Ishikawa (cell line): ENCODE measurements around the gene ADAM19.

Experiments
- CEBPB ChIP-seq: IDR thresholded peaks from 2 replicates; pipeline ENCODE4 v1.6.1; 2012
- EP300 ChIP-seq: IDR thresholded peaks from 2 replicates; pipeline ENCODE4 v1.6.1; 2012; ENCODE audit warnings: borderline replicate concordance
- NFIC ChIP-seq: IDR thresholded peaks from 2 replicates; pipeline ENCODE4 v1.6.1; 2012
- ZBTB7A ChIP-seq: IDR thresholded peaks from 2 replicates; pipeline ENCODE4 v1.6.1; 2012; ENCODE audit warnings: low read depth
- TF ChIP-seq, protein P1 (sequence below): IDR thresholded peaks from 2 replicates; pipeline ENCODE4 v1.6.1; 2012; ENCODE audit warnings: low read depth, mild to moderate bottlenecking

DNA sequence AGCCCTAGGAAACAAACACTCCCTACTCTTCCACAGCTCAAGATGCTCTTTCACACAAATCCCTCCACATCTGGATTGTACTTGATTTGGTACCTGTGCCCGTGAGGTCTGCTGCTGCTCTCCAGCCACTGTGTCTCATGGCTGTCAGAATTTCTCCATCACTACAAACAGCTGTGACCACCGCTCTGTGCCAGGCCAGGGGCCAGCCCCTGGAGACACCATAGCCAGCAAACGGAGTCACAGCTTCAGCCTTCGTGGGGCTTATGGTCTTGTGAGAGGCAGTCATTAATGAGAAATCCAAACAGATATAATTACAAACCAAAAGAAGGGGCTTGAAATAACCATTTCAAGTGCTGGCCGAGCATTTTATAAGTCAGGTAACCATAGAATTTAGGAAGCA is 43.6 kb downstream of the ADAM19 start:
- no peak for TF ChIP-seq ZBTB7A
- TF ChIP-seq, protein P1, sequence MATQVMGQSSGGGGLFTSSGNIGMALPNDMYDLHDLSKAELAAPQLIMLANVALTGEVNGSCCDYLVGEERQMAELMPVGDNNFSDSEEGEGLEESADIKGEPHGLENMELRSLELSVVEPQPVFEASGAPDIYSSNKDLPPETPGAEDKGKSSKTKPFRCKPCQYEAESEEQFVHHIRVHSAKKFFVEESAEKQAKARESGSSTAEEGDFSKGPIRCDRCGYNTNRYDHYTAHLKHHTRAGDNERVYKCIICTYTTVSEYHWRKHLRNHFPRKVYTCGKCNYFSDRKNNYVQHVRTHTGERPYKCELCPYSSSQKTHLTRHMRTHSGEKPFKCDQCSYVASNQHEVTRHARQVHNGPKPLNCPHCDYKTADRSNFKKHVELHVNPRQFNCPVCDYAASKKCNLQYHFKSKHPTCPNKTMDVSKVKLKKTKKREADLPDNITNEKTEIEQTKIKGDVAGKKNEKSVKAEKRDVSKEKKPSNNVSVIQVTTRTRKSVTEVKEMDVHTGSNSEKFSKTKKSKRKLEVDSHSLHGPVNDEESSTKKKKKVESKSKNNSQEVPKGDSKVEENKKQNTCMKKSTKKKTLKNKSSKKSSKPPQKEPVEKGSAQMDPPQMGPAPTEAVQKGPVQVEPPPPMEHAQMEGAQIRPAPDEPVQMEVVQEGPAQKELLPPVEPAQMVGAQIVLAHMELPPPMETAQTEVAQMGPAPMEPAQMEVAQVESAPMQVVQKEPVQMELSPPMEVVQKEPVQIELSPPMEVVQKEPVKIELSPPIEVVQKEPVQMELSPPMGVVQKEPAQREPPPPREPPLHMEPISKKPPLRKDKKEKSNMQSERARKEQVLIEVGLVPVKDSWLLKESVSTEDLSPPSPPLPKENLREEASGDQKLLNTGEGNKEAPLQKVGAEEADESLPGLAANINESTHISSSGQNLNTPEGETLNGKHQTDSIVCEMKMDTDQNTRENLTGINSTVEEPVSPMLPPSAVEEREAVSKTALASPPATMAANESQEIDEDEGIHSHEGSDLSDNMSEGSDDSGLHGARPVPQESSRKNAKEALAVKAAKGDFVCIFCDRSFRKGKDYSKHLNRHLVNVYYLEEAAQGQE: no peak
- no peak for TF ChIP-seq EP300
- no peak for TF ChIP-seq CEBPB
- TF ChIP-seq NFIC: no peak
